ENCODE measurements around the gene ANO5. TPM values are rescaled to one million over a fixed set of nuclear protein-coding genes. Genes with fewer than 3 reads are reported as not detected.

Gene ANO5
- total and polyA plus RNA-seq, 2 of the 8 experiments (the other 6 are each of a cell fraction or from before 2014, with no cell fraction given): 2.6 to 5.0 TPM

GRCh38 chr11:22190827-22191463 is 1.9 kb upstream of the ANO5 start:
- CTCF ChIA-PET (ENCODE audit: partially characterized antibody): interaction anchor here (0.7 to 1.5 kb wide), 5 partner anchors 18 to 319 kb away, joined by 3 read pairs; no protein-coding TSS in a partner anchor

More at GRCh38 chr11:22190827-22191463, 1.9 kb upstream of the ANO5 start:
- H4K5ac ChIP-seq (ENCODE audit: insufficient read length, low read depth, low read length): no peak overlapping the region
- no peak overlapping the region for H4K91ac ChIP-seq (replicated peaks; ENCODE audit: insufficient read length, low read length)
- FAIRE-seq (no peak), DNase-seq (ENCODE audit: low read depth in 1 of 2, low spot score in 2 of 2) (no peak)
- no peak overlapping the region for H3K9ac ChIP-seq (replicated peaks in 1 of 4; ENCODE audit: extremely low read depth in 1 of 4, low read depth in 3 of 4, low read length in 3 of 4)
- H3K36me3 ChIP-seq (ENCODE audit: control insufficient read depth in 2 of 4, insufficient read depth in 4 of 4, low read length in 3 of 4): no peaks in the 10 kb centered on the region
- peaks cover 9% of the 10 kb centered on the region for H3K23me2 ChIP-seq (ENCODE audit: low read depth, low read length)
- no peak overlapping the region for H3K27ac ChIP-seq (ENCODE audit: low read depth, low read length)
- POLR2A ChIA-PET (ENCODE audit: partially characterized antibody): no interaction called here
- WGBS, 2 experiments (ENCODE audit: extremely low coverage in 1 of 2, insufficient coverage in 1 of 2, insufficient read length in 1 of 2, insufficient replicate concordance in 2 of 2, low coverage in 1 of 2, low lambda C conversion rate in 2 of 2, missing lambda C conversion rate in 1 of 2): 89% methylated on average over 7 of the region's 7 CpGs; no CpG with 5 or more reads in 1 of the 2 experiments
- no peaks in the 10 kb centered on the region for H3K79me1 ChIP-seq (ENCODE audit: low read depth, low read length)
- H2AFZ ChIP-seq (ENCODE audit: low read length): no peak overlapping the region
- TF ChIP-seq EP300 (IDR thresholded peaks at IDR 0.05; ENCODE audit: borderline replicate concordance in 1 of 2, low read depth in 2 of 2, low read length in 2 of 2) (no peak), ASH2L (IDR thresholded peaks at IDR 0.05; ENCODE audit: low read length) (no peak), HDAC2 (IDR thresholded peaks at IDR 0.05; ENCODE audit: borderline replicate concordance in 1 of 2, low read depth in 2 of 2, low read length in 2 of 2) (no peak), POU5F1 (IDR thresholded peaks at IDR 0.05; ENCODE audit: low read depth, low read length) (no peak), CREB1 (IDR thresholded peaks at IDR 0.05) (no peak), GABPA (IDR thresholded peaks at IDR 0.05; ENCODE audit: borderline replicate concordance, insufficient read depth, low read length) (no peak), CTBP2 (IDR thresholded peaks at IDR 0.05; ENCODE audit: borderline replicate concordance, insufficient read depth, insufficient read length, low read length) (no peak), RFX5 (IDR thresholded peaks at IDR 0.05; ENCODE audit: borderline replicate concordance, low read depth, low read length) (no peak)
- no peaks in the 10 kb centered on the region for H3K9me3 ChIP-seq (ENCODE audit: insufficient read depth in 2 of 2, low read depth in 1 of 2, low read length in 1 of 2)
- H3K4me1 ChIP-seq (replicated peaks in 1 of 4; ENCODE audit: control insufficient read depth in 3 of 4, insufficient read depth in 4 of 4, low read length in 3 of 4): peaks cover 0 to 5% (median 2%) of the 10 kb centered on the region in 4 experiments; a peak in 2 of 7 replicates
- H3K23ac ChIP-seq (ENCODE audit: insufficient read length): no peak overlapping the region
- no peak overlapping the region for H3K14ac ChIP-seq (ENCODE audit: insufficient read length)
- H3K79me2 ChIP-seq (ENCODE audit: control insufficient read depth in 1 of 2, insufficient read depth in 2 of 2, low read length in 2 of 2): peaks cover 0 to 19% of the 10 kb centered on the region in 2 experiments; a peak in 2 of 4 replicates
- H4K8ac ChIP-seq (ENCODE audit: extremely low read depth, insufficient read depth, low read length): no peak overlapping the region
- H3K18ac ChIP-seq (ENCODE audit: extremely low read depth, low read length): no peak overlapping the region
- H2BK20ac ChIP-seq (ENCODE audit: low read length): no peak overlapping the region
- no peak overlapping the region for H2BK12ac ChIP-seq (ENCODE audit: low read depth, low read length)
- no peaks in the 10 kb centered on the region for H3K27me3 ChIP-seq (replicated peaks in 1 of 4; ENCODE audit: control insufficient read depth in 3 of 4, extremely low read depth in 1 of 4, insufficient read depth in 3 of 4, low read length in 3 of 4)
- no peak overlapping the region for H3K56ac ChIP-seq (replicated peaks; ENCODE audit: insufficient read length, low read depth, low read length)
- no peak overlapping the region for H3K4me2 ChIP-seq (ENCODE audit: insufficient read depth in 1 of 2, low read depth in 2 of 2, low read length in 2 of 2)
- no peak overlapping the region for H2BK15ac ChIP-seq (ENCODE audit: low read length)
- no peak overlapping the region for H3K4ac ChIP-seq (replicated peaks; ENCODE audit: insufficient read length, low read depth, low read length)
- H3K4me3 ChIP-seq (ENCODE audit: extremely low read depth in 1 of 4, insufficient read depth in 2 of 4, low read depth in 3 of 4, low read length in 4 of 4): no peak overlapping the region
- peaks cover 0 to 3% of the 10 kb centered on the region in 2 experiments for H4K20me1 ChIP-seq (replicated peaks in 1 of 2; ENCODE audit: control insufficient read depth in 1 of 2, insufficient read depth in 2 of 2, low read length in 2 of 2)
- no peak overlapping the region for H2BK5ac ChIP-seq (ENCODE audit: low read depth, low read length)
- H2BK120ac ChIP-seq (replicated peaks; ENCODE audit: low read depth, low read length): no peak overlapping the region
- no peak overlapping the region for H2AK5ac ChIP-seq (ENCODE audit: low read depth, low read length)

Data from H1 (cell line).